ENCODE results near the gene OLR1. TPM values are rescaled to one million over a fixed set of nuclear protein-coding genes. Genes with fewer than 3 reads are reported as not detected.

The OLR1 gene
- total RNA-seq, 1 donor from 2014 or later: 6.2 TPM

- DNase-seq (ENCODE audit: low spot score): no peak
Observed at GRCh38 chr12:10154145-10154496, 17.8 kb downstream of the OLR1 start.

GRCh38 chr12:10153271-10154144, 18.4 kb downstream of the OLR1 start:
- DNase-seq (ENCODE audit: low spot score): peak; percentile 91

GRCh38 chr12:10151621-10152020, 20.3 kb downstream of the OLR1 start:
- DNase-seq (ENCODE audit: low spot score): no peak

- no peak for DNase-seq (ENCODE audit: low spot score)
Observed at GRCh38 chr12:10147714-10148403, 24.1 kb downstream of the OLR1 start.

GRCh38 chr12:10142976-10143589, 28.8 kb downstream of the OLR1 start:
- no peak for DNase-seq (ENCODE audit: low spot score)

- DNase-seq (ENCODE audit: low spot score): no peak
Observed at GRCh38 chr12:10140001-10140400, 31.9 kb downstream of the OLR1 start.

- DNase-seq (ENCODE audit: low spot score): no peak
Observed at GRCh38 chr12:10136637-10137205, 35.2 kb downstream of the OLR1 start.

- no peak for DNase-seq (ENCODE audit: low spot score)
Observed at GRCh38 chr12:10135126-10135525, 36.8 kb downstream of the OLR1 start.

- DNase-seq (ENCODE audit: low spot score): no peak
Observed at GRCh38 chr12:10132850-10133370, 39.0 kb downstream of the OLR1 start.

- no peak for DNase-seq (ENCODE audit: low spot score)
Observed at GRCh38 chr12:10131111-10131690, 40.7 kb downstream of the OLR1 start.

- no peak for DNase-seq (ENCODE audit: low spot score)
Observed at GRCh38 chr12:10130042-10130441, 41.9 kb downstream of the OLR1 start, which contains the start of gene CLEC7A. Gene CLEC7A, minus strand, starts transcription at chr12:10130199. Its CDS starts 117 bp downstream, at chr12:10130082.

- DNase-seq (ENCODE audit: low spot score): no peak
Observed at GRCh38 chr12:10128687-10129086, 43.2 kb downstream of the OLR1 start.

GRCh38 chr12:10126413-10126812, 45.5 kb downstream of the OLR1 start:
- DNase-seq (ENCODE audit: low spot score): no peak

GRCh38 chr12:10122689-10123088, 49.2 kb downstream of the OLR1 start:
- no peak for DNase-seq (ENCODE audit: low spot score)

- DNase-seq (ENCODE audit: low spot score): no peak
Observed at GRCh38 chr12:10121278-10121677, 50.7 kb downstream of the OLR1 start.

GRCh38 chr12:10119066-10119465, 52.9 kb downstream of the OLR1 start:
- no peak for DNase-seq (ENCODE audit: low spot score)

GRCh38 chr12:10115890-10116289, 56.0 kb downstream of the OLR1 start:
- no peak for DNase-seq (ENCODE audit: low spot score)

GRCh38 chr12:10115311-10115710, 56.6 kb downstream of the OLR1 start:
- DNase-seq (ENCODE audit: low spot score): no peak

GRCh38 chr12:10113920-10114319, 58.0 kb downstream of the OLR1 start:
- DNase-seq (ENCODE audit: low spot score): no peak

GRCh38 chr12:10113075-10113474, 58.9 kb downstream of the OLR1 start:
- DNase-seq (ENCODE audit: low spot score): no peak

GRCh38 chr12:10111451-10111850, 60.5 kb downstream of the OLR1 start:
- no peak for DNase-seq (ENCODE audit: low spot score)
